Body of pancreas (tissue), 4 donors: ENCODE measurements around the gene STARD6. TPM values are rescaled to one million over a fixed set of nuclear protein-coding genes. Genes with fewer than 3 reads are reported as not detected.
"Not testable (repeated sequence)": the region's sequence is repeated elsewhere in the genome, so short reads cannot be mapped to it uniquely, and the experiment has no call there.

Experiments used
- ATAC-seq: fragments of 150-250 bp; one replicate; pipeline ENCODE4 v1.9.1; 2016
- DNase-seq, 4 donors: peaks; one replicate each; pipeline ENCODE4 v3.0.0-alpha.2; 2019
- H3K27ac ChIP-seq, 4 donors: fragments of 200-600 bp; sonication (generic); 1 replicate in 3 of 4; 2 replicates in 1 of 4; pipeline versions ENCODE4 v1.5.1 to v1.6.1; 2016 to 2019; ENCODE audit warnings: mild to moderate bottlenecking in 1 of 4, mixed read lengths in 1 of 4, moderate library complexity in 1 of 4
- H3K27me3 ChIP-seq, 2 donors: fragments of 200-600 bp; sonication (generic); one replicate each; pipeline ENCODE4 v1.6.0; 2016; ENCODE audit warnings: mild to moderate bottlenecking in 1 of 2
- H3K36me3 ChIP-seq, 2 donors: fragments of 200-600 bp; sonication (generic); replicated peaks in 1 of 2; 2 replicates each; pipeline ENCODE4 v1.5.1; 2016; ENCODE audit warnings: low read depth in 2 of 2; ENCODE audit not compliant: insufficient read depth in 1 of 2
- H3K4me1 ChIP-seq: fragments of 200-600 bp; sonication (generic); one replicate; pipeline ENCODE4 v1.6.0; 2016
- H3K4me3 ChIP-seq, 2 donors: fragments of 200-600 bp; sonication (generic); 1 replicate in 1 of 2; 2 replicates in 1 of 2; pipeline ENCODE4 v1.5.1; 2016 to 2019
- H3K9me3 ChIP-seq, 3 donors: fragments of 200-600 bp; sonication (generic); 1 replicate in 2 of 3; 2 replicates in 1 of 3; pipeline ENCODE4 v1.5.1; 2016
- CTCF ChIP-seq, 7 experiments: fragments of 450-650 bp in 4 of 7; fragments of 200-600 bp in 3 of 7; sonication (generic) in 3 of 7; IDR thresholded peaks; one replicate each; pipeline ENCODE4 v1.5.1; 2016 to 2019; ENCODE audit warnings: antibody characterized with exemption in 7 of 7
- POLR2A ChIP-seq, 3 donors: fragments of 450-650 bp; IDR thresholded peaks; one replicate each; pipeline ENCODE4 v1.6.1; 2016; ENCODE audit warnings: antibody characterized with exemption in 3 of 3, mild to moderate bottlenecking in 2 of 3
- WGBS, 2 donors: methylation state at CpG; one replicate each; pipeline ENCODE4 v1.1.5; 2017; 5-methylcytosine and 5-hydroxymethylcytosine counted together
- intact Hi-C: fragments of 100-400 bp; cut with DNase I; formaldehyde crosslinking; loops from one replicate; pipeline ENCODE4 v1.15.1; 2023
- total RNA-seq, 2 donors: library from RNA; depleted of rRNA; stranded (reverse); fragments of >200 nt; gene quantifications; one replicate each; pipeline ENCODE4 v1.1.0, GENCODE V29; 2016

STARD6 gene
- total RNA-seq, 2 donors from 2014 or later: not detected

GRCh38 chr18:54316071-54316820 lies 41.4 kb downstream of the STARD6 start:
- Histone ChIP-seq H3K27ac (no peak overlapping the region), H3K4me1 (no peaks in the 10 kb centered on the region), H3K9me3 (no peaks in the 10 kb centered on the region), H3K4me3 (no peak overlapping the region), H3K27me3 (no peaks in the 10 kb centered on the region), H3K36me3 (no peaks in the 10 kb centered on the region)
- intact Hi-C loops: no loop called here
- TF ChIP-seq POLR2A (IDR thresholded peaks at IDR 0.05): no peak
- TF ChIP-seq CTCF (IDR thresholded peaks at IDR 0.05): no peak
- DNase-seq (no peak), ATAC-seq (no peak)

- H3K36me3 ChIP-seq, H3K9me3 ChIP-seq, H3K27ac ChIP-seq, ATAC-seq, DNase-seq, H3K4me1 ChIP-seq, intact Hi-C loops, H3K27me3 ChIP-seq, H3K4me3 ChIP-seq: not testable (repeated sequence)
- 91 to 93% methylated on average over 7 to 8 of the region's 8 CpGs for WGBS, 2 donors
Measured at GRCh38 chr18:54309564-54309963, 48.1 kb downstream of the STARD6 start.

GRCh38 chr18:54303408-54303807 lies 54.2 kb downstream of the STARD6 start:
- no peak overlapping the region for H3K27ac ChIP-seq
- ATAC-seq (no peak), DNase-seq (no peak)
- no peaks in the 10 kb centered on the region for H3K36me3 ChIP-seq
- H3K9me3 ChIP-seq: no peaks in the 10 kb centered on the region
- intact Hi-C loops: no loop called here
- no peaks in the 10 kb centered on the region for H3K27me3 ChIP-seq
- H3K4me3 ChIP-seq: no peak overlapping the region
- no peaks in the 10 kb centered on the region for H3K4me1 ChIP-seq
- TF ChIP-seq POLR2A (IDR thresholded peaks at IDR 0.05) (no peak), CTCF (IDR thresholded peaks at IDR 0.05) (no peak)

- intact Hi-C loops, H3K9me3 ChIP-seq, H3K36me3 ChIP-seq, H3K27me3 ChIP-seq, DNase-seq, H3K4me1 ChIP-seq, ATAC-seq, H3K27ac ChIP-seq, H3K4me3 ChIP-seq: not testable (repeated sequence)
- WGBS, 2 donors: 96% methylated on average over 7 to 8 of the region's 8 CpGs
Measured at GRCh38 chr18:54298991-54299390, 58.7 kb downstream of the STARD6 start.

GRCh38 chr18:54296062-54296461 lies 61.6 kb downstream of the STARD6 start:
- H3K9me3 ChIP-seq: no peaks in the 10 kb centered on the region
- H3K27ac ChIP-seq: no peak overlapping the region
- no peaks in the 10 kb centered on the region for H3K27me3 ChIP-seq
- WGBS, 2 donors: 97 to 98% methylated on average over 2 of the region's 2 CpGs
- intact Hi-C loops: no loop called here
- TF ChIP-seq CTCF (IDR thresholded peaks at IDR 0.05) (no peak), POLR2A (IDR thresholded peaks at IDR 0.05) (no peak)
- ATAC-seq (no peak), DNase-seq (no peak)
- no peaks in the 10 kb centered on the region for H3K4me1 ChIP-seq
- H3K36me3 ChIP-seq: peaks cover 0 to 9% of the 10 kb centered on the region in 2 donors
- no peak overlapping the region for H3K4me3 ChIP-seq

GRCh38 chr18:54294274-54294673 lies 63.4 kb downstream of the STARD6 start:
- intact Hi-C loops: no loop called here
- DNase-seq (no peak), ATAC-seq (no peak)
- Histone ChIP-seq H3K36me3 (peaks cover 0 to 9% of the 10 kb centered on the region in 2 donors), H3K4me1 (no peaks in the 10 kb centered on the region), H3K4me3 (no peak overlapping the region), H3K27me3 (no peaks in the 10 kb centered on the region), H3K27ac (no peak overlapping the region), H3K9me3 (no peaks in the 10 kb centered on the region)
- WGBS, 2 donors: 97% methylated on average over 4 of the region's 4 CpGs
- TF ChIP-seq CTCF (IDR thresholded peaks at IDR 0.05) (no peak), POLR2A (IDR thresholded peaks at IDR 0.05) (no peak)
